Measurements from ENCODE around the gene ZFP90.

Gene ZFP90

GRCh38 chr16:68575082-68575481 lies 36.0 kb downstream of the ZFP90 start:
- no peak for TF ChIP-seq CTCF (conservative IDR thresholded peaks at IDR 0.05; ENCODE audit: low read depth, low read length)
- H3K4me3 ChIP-seq (ENCODE audit: low read depth, low read length) = no peak overlapping the region
- DNase-seq (ENCODE audit: low read depth) = no peak

- no peak overlapping the region for H3K4me3 ChIP-seq (ENCODE audit: low read depth, low read length)
- no peak for TF ChIP-seq CTCF (conservative IDR thresholded peaks at IDR 0.05; ENCODE audit: low read depth, low read length)
- DNase-seq (ENCODE audit: low read depth) = no peak
Observed at GRCh38 chr16:68577352-68577853, 38.3 kb downstream of the ZFP90 start.

DNA sequence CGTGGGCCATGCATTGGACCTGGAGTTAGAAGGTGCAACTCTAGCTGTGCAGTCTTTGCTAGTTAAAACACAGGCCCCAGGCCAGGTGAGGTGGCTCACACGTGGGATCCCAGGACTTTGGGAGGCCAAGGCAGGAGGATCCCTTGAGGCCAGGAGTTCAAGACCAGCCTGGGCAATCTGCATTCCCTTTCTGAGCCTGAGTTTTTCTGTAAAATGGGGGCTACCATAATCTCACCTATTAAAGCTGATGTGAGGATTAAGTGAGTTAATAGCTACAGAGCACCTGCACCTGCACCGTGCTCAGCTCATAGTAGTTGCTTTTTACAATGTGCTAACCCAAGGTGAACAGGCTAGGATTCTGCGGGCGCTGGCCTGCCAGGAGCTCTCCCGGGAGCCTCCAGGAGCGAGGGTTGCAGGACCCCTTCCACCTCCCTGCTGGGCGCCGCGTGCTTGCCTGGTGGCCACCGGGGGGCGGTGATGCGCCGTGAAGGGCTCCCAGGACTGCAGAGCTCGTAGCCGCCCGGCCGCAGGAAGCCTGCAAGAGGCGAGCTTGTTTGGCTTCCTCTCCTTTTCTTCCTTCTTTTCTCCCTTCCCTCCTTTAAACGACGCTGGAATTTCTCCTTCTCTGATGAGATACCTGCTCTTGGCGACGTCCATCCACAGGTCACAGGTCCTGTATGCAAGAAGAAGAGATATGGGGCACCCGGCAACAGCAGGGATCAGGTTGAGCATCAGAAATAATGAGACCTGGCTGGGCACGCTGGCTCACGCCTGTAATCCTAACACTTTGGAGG lies 51.3 kb downstream of the ZFP90 start:
- no peak overlapping the region for H3K4me3 ChIP-seq (ENCODE audit: low read depth, low read length)
- DNase-seq (ENCODE audit: low read depth) = peak; percentile 75
- TF ChIP-seq CTCF (conservative IDR thresholded peaks at IDR 0.05; ENCODE audit: low read depth, low read length) = peak; percentile 85

DNA sequence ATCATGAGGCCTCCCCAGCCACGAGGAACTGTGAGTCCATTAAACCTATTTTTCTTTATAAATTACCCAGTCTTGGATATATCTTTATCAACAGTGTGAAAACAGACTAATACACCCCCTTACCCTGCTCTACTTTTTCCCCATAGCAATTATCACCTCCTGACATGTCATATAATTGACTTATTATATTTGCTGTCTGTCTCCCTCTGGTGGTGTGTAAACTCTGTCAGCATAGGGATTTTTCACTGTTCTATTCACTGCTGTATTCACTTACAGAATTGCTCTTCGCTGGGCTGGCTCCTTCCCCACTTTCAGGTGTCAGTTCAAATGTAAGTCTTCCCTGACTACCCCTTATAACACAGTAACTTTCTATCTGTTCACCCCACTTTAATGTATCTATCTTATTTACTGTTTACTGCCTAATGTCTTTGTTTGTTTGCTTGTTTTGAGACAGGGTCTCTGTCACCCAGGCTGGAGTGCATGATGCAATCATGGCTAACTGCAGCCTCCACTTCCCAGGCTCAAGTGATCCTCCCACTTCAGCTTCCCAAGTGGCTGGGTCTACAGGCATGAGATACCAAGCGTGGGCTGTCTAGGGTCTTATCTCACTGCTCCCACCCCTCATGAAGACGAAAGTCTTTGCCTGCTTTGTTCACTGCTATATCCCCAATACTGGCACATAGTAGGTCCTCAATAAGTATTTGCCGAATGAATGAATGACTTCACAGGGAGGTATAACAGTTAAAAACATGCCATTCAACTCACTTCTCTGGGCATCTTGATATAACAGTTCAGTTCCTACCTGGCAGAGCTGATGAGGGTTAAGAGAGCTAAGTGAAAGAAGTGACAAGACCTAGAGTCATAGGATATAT lies 53.6 kb downstream of the ZFP90 start:
- DNase-seq (ENCODE audit: low read depth) = peak; percentile 41

GRCh38 chr16:68596266-68596665 lies 57.2 kb downstream of the ZFP90 start:
- H3K4me3 ChIP-seq (ENCODE audit: low read depth, low read length) = no peak overlapping the region
- DNase-seq (ENCODE audit: low read depth) = peak; percentile 8
- TF ChIP-seq CTCF (conservative IDR thresholded peaks at IDR 0.05; ENCODE audit: low read depth, low read length) = no peak

More for the DNA sequence above, 53.6 kb downstream of the ZFP90 start:
- TF ChIP-seq CTCF (conservative IDR thresholded peaks at IDR 0.05; ENCODE audit: low read depth, low read length) = peak; percentile 50
- no peak overlapping the region for H3K4me3 ChIP-seq (ENCODE audit: low read depth, low read length)

DNA sequence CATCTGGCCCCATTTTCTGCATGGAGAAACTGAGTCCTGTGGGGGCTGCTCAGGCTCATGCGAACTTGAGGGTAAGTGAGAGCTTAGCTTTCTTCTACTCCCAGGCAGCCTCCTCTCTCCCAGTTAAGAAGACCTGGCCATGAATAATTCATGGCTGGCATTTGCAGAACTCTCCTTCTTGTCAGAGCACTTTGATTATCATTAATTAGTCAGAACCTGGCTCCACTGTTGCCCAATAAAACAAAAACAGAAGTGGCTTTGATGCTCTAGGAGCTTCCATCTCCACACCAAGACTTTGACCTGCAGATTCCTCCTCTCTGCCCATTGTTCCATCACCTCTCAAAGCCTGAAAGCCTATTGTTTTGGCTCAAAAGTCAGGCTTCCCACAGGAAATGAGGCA lies 60.5 kb downstream of the ZFP90 start:
- DNase-seq (ENCODE audit: low read depth) = no peak
- no peak overlapping the region for H3K4me3 ChIP-seq (ENCODE audit: low read depth, low read length)
- no peak for TF ChIP-seq CTCF (conservative IDR thresholded peaks at IDR 0.05; ENCODE audit: low read depth, low read length)
